GM12891 (cell line): Measurements from ENCODE around the gene C10orf90.

ENCODE experiments used
- PAX5 ChIP-seq: IDR thresholded peaks from 2 replicates; pipeline ENCODE4 v1.6.1; 2011; ENCODE audit warnings: low read length, moderate library complexity, mild to moderate bottlenecking; ENCODE audit not compliant: insufficient read depth, severe bottlenecking
- POLR2A ChIP-seq: IDR thresholded peaks from 2 replicates; pipeline ENCODE4 v1.6.1; 2011; ENCODE audit warnings: low read depth, low read length, control low read depth
- POLR2AphosphoS5 ChIP-seq: IDR thresholded peaks from 2 replicates; pipeline ENCODE4 v1.6.1; 2011; ENCODE audit warnings: low read depth, low read length, control low read depth
- POU2F2 ChIP-seq: IDR thresholded peaks from 2 replicates; pipeline ENCODE4 v1.6.1; 2011; ENCODE audit warnings: low read depth, mild to moderate bottlenecking, control low read depth, low read length, moderate library complexity
- SPI1 ChIP-seq: IDR thresholded peaks from 2 replicates; pipeline ENCODE4 v1.6.1; 2011; ENCODE audit warnings: low read depth, low read length, control low read depth
- TAF1 ChIP-seq: IDR thresholded peaks from 2 replicates; pipeline ENCODE4 v1.6.1; 2011; ENCODE audit warnings: low read depth, low read length, control low read depth

- no peak for TF ChIP-seq POLR2A
- TF ChIP-seq TAF1 = no peak
- TF ChIP-seq POLR2AphosphoS5 = no peak
- no peak for TF ChIP-seq PAX5
- no peak for TF ChIP-seq POU2F2
- TF ChIP-seq SPI1 = no peak
These were observed 35.6 kb upstream of the C10orf90 start for GRCh38 chr10:126705951-126706565.
